Measurements from ENCODE around the gene FIBCD1. TPM values are rescaled to one million over a fixed set of nuclear protein-coding genes. Genes with fewer than 3 reads are reported as not detected.

The FIBCD1 gene
- total and polyA plus RNA-seq, 7 donors, result 0.01 TPM; not detected in 6

DNA sequence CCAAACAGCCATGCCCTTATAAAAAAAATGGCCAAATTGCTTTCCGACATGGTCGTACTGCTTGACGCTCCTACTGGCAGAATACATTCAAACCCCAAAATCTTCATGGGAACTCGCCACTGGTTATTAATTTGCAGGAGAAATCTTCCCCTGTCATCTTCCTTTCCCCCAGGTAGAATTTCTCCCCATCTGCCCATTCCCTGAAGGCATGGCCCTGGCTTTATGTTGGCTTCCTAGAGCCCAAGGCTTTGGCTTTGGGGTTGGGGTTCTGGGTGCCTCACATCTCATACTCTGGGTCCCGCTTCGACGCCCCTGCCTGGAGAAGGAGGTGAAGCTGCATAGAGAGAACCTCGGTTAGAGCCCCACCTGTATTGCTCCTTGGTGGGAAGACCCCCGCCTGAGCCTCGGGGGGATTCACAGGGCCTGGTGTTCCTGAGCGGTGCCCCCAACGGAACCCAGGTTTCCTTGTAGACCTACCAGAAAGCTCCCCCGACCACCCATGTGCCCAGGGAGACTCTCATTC, 8.6 kb upstream of the FIBCD1 start:
- WGBS, 3 donors, result 65 to 70% (median 66%) methylated on average over 13 of the region's 13 CpGs
- no peak overlapping the region for H3K27ac ChIP-seq
- intact Hi-C loops (cut with DNase I), result loop anchor here in 1 of 2 donors (10.0 kb wide), 1 partner anchor 183 kb away; no protein-coding TSS in a partner anchor
- no peak for ATAC-seq
- H3K9me3 ChIP-seq, result no peaks in the 10 kb centered on the region
- TF ChIP-seq, protein P1, sequence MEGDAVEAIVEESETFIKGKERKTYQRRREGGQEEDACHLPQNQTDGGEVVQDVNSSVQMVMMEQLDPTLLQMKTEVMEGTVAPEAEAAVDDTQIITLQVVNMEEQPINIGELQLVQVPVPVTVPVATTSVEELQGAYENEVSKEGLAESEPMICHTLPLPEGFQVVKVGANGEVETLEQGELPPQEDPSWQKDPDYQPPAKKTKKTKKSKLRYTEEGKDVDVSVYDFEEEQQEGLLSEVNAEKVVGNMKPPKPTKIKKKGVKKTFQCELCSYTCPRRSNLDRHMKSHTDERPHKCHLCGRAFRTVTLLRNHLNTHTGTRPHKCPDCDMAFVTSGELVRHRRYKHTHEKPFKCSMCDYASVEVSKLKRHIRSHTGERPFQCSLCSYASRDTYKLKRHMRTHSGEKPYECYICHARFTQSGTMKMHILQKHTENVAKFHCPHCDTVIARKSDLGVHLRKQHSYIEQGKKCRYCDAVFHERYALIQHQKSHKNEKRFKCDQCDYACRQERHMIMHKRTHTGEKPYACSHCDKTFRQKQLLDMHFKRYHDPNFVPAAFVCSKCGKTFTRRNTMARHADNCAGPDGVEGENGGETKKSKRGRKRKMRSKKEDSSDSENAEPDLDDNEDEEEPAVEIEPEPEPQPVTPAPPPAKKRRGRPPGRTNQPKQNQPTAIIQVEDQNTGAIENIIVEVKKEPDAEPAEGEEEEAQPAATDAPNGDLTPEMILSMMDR (IDR thresholded peaks at IDR 0.05), result no peak
- peaks cover 0 to 53% (median 6%) of the 10 kb centered on the region in 3 donors for H3K27me3 ChIP-seq (ENCODE audit: insufficient read depth in 3 of 3, low read length in 2 of 3)
- H3K36me3 ChIP-seq (ENCODE audit: insufficient read depth in 1 of 2, low read depth in 1 of 2), result no peaks in the 10 kb centered on the region
- H3K4me3 ChIP-seq, result no peak overlapping the region
- H3K4me1 ChIP-seq, result no peaks in the 10 kb centered on the region
- no peak for DNase-seq

DNA sequence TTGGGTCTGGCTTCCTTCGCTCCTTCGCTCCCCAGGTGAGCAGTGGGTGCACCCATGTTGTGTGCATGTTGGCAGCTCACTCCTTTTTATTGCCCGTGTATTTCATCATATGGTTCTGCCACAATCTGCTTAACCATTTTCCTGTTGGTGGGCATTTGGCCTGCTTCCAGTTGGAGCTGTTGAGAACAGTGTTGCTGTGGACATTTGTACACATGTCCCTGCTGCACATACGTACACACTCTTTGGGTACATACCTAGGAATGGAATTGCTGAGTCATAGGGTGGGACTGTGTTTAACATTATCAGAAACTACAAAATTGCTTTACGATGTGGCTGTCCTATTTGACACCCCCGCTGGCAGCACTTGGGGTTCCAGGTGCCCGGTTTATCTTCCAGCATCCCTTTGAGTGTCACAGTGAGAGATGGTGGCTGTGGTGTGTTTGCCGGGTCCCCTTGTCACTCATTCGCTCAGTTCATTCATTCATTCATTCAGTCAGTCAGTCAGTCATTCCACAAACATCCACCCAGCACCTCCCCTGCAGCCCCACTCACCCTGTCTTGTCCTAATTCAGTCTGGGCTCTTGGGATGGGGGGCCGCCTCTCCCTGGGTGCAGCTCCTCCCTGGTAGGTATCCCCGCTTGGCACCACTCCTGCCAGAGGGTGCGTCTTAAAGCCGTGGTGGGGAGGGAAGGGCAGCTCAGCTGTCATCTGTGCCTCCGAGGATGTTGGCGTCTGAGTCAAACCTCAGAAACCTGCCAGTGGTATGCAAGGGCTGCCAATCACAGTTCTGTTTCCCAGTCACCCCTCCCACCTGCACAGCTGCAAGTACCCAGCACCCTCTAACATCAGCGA, 7.9 kb upstream of the FIBCD1 start:
- ATAC-seq (no peak), DNase-seq (no peak)
- no peak overlapping the region for H3K27ac ChIP-seq
- H3K9me3 ChIP-seq, result no peaks in the 10 kb centered on the region
- 40 to 57% (median 44%) methylated on average over 16 of the region's 16 CpGs for WGBS, 3 donors
- TF ChIP-seq, protein P1 (IDR thresholded peaks at IDR 0.05), result no peak
- H3K36me3 ChIP-seq (ENCODE audit: insufficient read depth in 1 of 2, low read depth in 1 of 2), result no peaks in the 10 kb centered on the region
- no peak overlapping the region for H3K4me3 ChIP-seq
- intact Hi-C loops (cut with DNase I), result loop anchor here in 1 of 2 donors (10.0 kb wide), 1 partner anchor 182 kb away; no protein-coding TSS in a partner anchor
- H3K4me1 ChIP-seq, result no peaks in the 10 kb centered on the region
- H3K27me3 ChIP-seq (ENCODE audit: insufficient read depth in 3 of 3, low read length in 2 of 3), result peaks cover 0 to 56% (median 3%) of the 10 kb centered on the region in 3 donors

DNA sequence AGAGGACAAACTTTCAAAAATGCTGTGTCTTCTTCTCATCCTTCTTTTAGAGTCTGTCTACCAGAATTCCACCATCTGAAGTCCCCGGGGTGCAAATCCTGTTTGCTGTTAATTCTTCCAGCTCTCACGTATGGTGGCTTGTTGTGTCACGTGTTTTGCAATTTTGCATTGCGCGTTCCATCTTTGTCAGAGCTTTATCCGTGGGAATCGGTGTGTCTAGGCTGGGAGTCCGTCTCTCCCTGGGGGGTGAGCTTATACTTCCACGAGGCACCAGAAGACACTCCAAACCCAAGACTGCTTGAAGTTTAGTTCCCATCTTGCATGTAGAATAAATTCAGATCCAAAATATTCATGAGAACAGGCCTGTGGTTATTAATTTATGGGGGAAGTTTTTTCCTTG, 6.1 kb upstream of the FIBCD1 start:
- ATAC-seq (no peak), DNase-seq (no peak)
- H3K9me3 ChIP-seq, result no peaks in the 10 kb centered on the region
- H3K27ac ChIP-seq, result no peak overlapping the region
- H3K4me3 ChIP-seq, result no peak overlapping the region
- TF ChIP-seq, protein P1 (IDR thresholded peaks at IDR 0.05), result no peak
- intact Hi-C loops (cut with DNase I), result loop anchor here in 1 of 2 donors (10.0 kb wide), 1 partner anchor 180 kb away; no protein-coding TSS in a partner anchor
- H3K27me3 ChIP-seq (ENCODE audit: insufficient read depth in 3 of 3, low read length in 2 of 3), result peaks cover 0 to 72% (median 7%) of the 10 kb centered on the region in 3 donors
- WGBS, 3 donors, result 85 to 92% (median 86%) methylated on average over 9 of the region's 9 CpGs
- H3K4me1 ChIP-seq, result peaks cover 1% of the 10 kb centered on the region
- no peaks in the 10 kb centered on the region for H3K36me3 ChIP-seq (ENCODE audit: insufficient read depth in 1 of 2, low read depth in 1 of 2)

DNA sequence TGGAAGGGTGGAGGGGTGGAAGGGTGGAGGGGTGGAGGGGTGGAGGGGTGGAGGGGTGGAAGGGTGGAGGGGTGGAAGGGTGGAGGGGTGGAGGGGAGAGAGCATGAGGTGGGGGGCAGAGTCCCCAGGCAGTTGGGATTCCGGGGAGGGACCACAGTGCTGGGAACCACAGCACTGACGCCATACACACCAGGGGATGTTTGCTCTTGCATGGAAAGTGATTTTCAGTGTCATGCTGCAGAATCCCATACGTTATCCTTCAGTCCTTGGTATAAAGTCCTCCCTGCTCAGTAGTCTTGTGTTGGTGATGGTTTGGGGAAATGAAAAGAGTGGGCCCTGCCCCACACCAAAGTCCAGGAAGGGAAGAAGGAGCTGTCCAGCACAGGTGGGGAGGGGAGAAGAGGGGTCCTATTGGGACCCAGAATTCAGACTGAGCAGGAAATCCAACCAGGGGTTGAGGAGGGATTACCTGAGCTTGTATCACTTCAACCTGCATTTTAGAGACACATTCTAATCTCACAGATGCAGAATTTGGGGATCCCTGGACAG, 5.5 kb upstream of the FIBCD1 start:
- H3K27me3 ChIP-seq (ENCODE audit: insufficient read depth in 3 of 3, low read length in 2 of 3), result peaks cover 0 to 71% (median 10%) of the 10 kb centered on the region in 3 donors
- intact Hi-C loops (cut with DNase I), result loop anchor here (5.0 to 10.0 kb wide), 3 partner anchors 77 to 242 kb away; no protein-coding TSS in a partner anchor

More for the DNA sequence above, 5.5 kb upstream of the FIBCD1 start:
- Histone ChIP-seq H3K4me1 (peaks cover 3% of the 10 kb centered on the region), H3K4me3 (no peak overlapping the region), H3K9me3 (no peaks in the 10 kb centered on the region), H3K36me3 (ENCODE audit: insufficient read depth in 1 of 2, low read depth in 1 of 2) (no peaks in the 10 kb centered on the region), H3K27ac (no peak overlapping the region)
- DNase-seq (no peak), ATAC-seq (no peak)
- 34 to 78% (median 62%) methylated on average over 3 of the region's 3 CpGs for WGBS, 3 donors
- TF ChIP-seq, protein P1 (IDR thresholded peaks at IDR 0.05), result no peak
